DND-41 (cell line): ENCODE measurements around the gene MRPL33.

Source experiments
- EZH2 ChIP-seq: IDR thresholded peaks from 3 replicates; pipeline ENCODE4 v1.6.1; 2012; ENCODE audit warnings: borderline replicate concordance, low read depth, mild to moderate bottlenecking, moderate library complexity, low read length, inconsistent platforms; ENCODE audit not compliant: severe bottlenecking
- TF ChIP-seq, protein P1 (sequence below): IDR thresholded peaks from 2 replicates; pipeline ENCODE4 v1.5.1; 2012; ENCODE audit warnings: borderline replicate concordance, low read length, moderate library complexity, mild to moderate bottlenecking; ENCODE audit not compliant: poor library complexity, severe bottlenecking; ENCODE audit errors: extremely low read depth

DNA sequence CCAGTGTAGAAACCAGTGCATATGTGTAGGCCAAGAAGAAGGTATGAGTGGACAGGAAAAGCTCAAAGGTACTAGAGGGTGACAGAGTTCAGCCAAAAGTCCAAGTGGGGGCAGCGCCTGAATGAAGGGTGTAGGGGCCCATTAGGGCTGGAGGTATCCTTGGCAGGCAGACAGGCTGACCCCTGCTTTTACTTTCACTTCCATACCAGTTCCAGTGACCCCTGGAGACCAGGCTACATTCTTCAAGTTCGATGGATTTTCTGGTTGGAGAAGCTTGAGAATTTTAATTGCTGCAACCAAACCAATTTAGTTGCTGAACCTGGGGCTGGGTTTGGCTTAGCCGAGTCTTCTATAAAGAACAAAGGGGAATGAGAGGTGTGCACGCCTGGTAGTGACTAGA, 42.3 kb upstream of the MRPL33 start:
- TF ChIP-seq, protein P1, sequence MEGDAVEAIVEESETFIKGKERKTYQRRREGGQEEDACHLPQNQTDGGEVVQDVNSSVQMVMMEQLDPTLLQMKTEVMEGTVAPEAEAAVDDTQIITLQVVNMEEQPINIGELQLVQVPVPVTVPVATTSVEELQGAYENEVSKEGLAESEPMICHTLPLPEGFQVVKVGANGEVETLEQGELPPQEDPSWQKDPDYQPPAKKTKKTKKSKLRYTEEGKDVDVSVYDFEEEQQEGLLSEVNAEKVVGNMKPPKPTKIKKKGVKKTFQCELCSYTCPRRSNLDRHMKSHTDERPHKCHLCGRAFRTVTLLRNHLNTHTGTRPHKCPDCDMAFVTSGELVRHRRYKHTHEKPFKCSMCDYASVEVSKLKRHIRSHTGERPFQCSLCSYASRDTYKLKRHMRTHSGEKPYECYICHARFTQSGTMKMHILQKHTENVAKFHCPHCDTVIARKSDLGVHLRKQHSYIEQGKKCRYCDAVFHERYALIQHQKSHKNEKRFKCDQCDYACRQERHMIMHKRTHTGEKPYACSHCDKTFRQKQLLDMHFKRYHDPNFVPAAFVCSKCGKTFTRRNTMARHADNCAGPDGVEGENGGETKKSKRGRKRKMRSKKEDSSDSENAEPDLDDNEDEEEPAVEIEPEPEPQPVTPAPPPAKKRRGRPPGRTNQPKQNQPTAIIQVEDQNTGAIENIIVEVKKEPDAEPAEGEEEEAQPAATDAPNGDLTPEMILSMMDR: no peak
- no peak for TF ChIP-seq EZH2
